ENCODE measurements around the gene ZNF394.

- TF ChIP-seq CTCF (IDR thresholded peaks at IDR 0.05) = no peak
- no peak for TF ChIP-seq EZH2 (IDR thresholded peaks at IDR 0.05)
- TF ChIP-seq EZH2phosphoT487 (IDR thresholded peaks at IDR 0.05) = no peak
Measured at GRCh38 chr7:99448855-99449254, 51.2 kb downstream of the ZNF394 start.
